BLaER1 treated with 17β-estradiol and CSF1 and Interleukin-3, amounts not matched to agents 10 nM and 100 nM (cell line): ENCODE measurements around the gene MSI2.
A peak's percentile ranks its signal among the peaks of the same experiment; 100 is the strongest.

Source experiments
- H3K27ac ChIP-seq, 11 experiments: shearing (Covaris generic); formaldehyde crosslinking; 2 replicates each; pipeline ENCODE4 v1.8.1; 2022
- H3K27me3 ChIP-seq, 11 experiments: shearing (Covaris generic); formaldehyde crosslinking; 2 replicates each; pipeline ENCODE4 v1.8.1; 2022
- H3K36me3 ChIP-seq, 11 experiments: shearing (Covaris generic); formaldehyde crosslinking; 2 replicates each; pipeline ENCODE4 v1.8.1; 2022
- H3K4me1 ChIP-seq, 10 experiments: shearing (Covaris generic); formaldehyde crosslinking; 2 replicates each; pipeline ENCODE4 v1.8.1; 2022
- H3K4me2 ChIP-seq, 11 experiments: shearing (Covaris generic); formaldehyde crosslinking; 2 replicates each; pipeline ENCODE4 v1.8.1; 2022
- H3K4me3 ChIP-seq, 10 experiments: shearing (Covaris generic); formaldehyde crosslinking; 2 replicates each; pipeline ENCODE4 v1.8.1; 2022
- H3K9ac ChIP-seq, 11 experiments: shearing (Covaris generic); formaldehyde crosslinking; 2 replicates each; pipeline ENCODE4 v1.8.1; 2022
- H3K9me3 ChIP-seq, 11 experiments: shearing (Covaris generic); formaldehyde crosslinking; replicated peaks in 1 of 11; 2 replicates each; pipeline ENCODE4 v1.8.1; 2022
- H4K20me1 ChIP-seq, 11 experiments: shearing (Covaris generic); formaldehyde crosslinking; 2 replicates each; pipeline ENCODE4 v1.8.1; 2022
- Cebpa-rat ChIP-seq, 11 experiments: shearing (Covaris generic); IDR thresholded peaks; 2 replicates each; pipeline ENCODE4 v1.8.1; 2022

MSI2 gene

DNA sequence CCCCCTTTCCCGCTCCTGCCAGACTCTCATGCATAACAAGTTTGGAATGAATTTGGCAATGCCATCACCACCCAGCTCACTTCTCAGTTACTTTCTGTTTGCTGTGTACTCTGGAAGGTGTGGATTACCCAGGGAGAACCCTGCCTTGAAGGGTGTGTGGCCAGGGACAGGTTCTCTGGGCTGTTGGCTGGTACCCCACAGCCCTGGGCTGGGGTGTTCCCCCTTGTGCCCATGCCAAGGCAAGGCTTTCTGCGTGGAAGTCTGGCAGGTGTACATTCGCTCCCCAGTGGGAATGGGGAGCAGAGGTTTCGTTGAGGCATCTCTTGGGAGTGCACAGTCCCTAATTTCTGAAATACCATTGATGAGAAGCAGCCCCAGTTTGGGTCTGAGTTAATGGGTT lies 301.1 kb downstream of the MSI2 start:
- Histone ChIP-seq H3K36me3 (peaks cover 0 to 26% (median 0%) of the 10 kb centered on the region in 11 experiments; a peak in 6 of 22 replicates), H3K27ac (peak overlapping the region in 10 of 11 experiments; percentile 0 to 94 (median 88); a peak in 18 of 22 replicates), H3K4me2 (peak overlapping the region; percentile 87 to 97 (median 94)), H4K20me1 (peaks cover 0 to 16% (median 0%) of the 10 kb centered on the region in 11 experiments; a peak in 3 of 22 replicates), H3K9ac (peak overlapping the region in 9 of 11 experiments; percentile 52 to 85 (median 76); a peak in 18 of 22 replicates), H3K4me3 (peak overlapping the region in 8 of 10 experiments; percentile 22 to 49 (median 34); a peak in 15 of 20 replicates), H3K27me3 (peaks cover 0 to 14% (median 0%) of the 10 kb centered on the region in 11 experiments; a peak in 1 of 22 replicates), H3K4me1 (peaks cover 91 to 100% (median 100%) of the 10 kb centered on the region in 10 experiments), H3K9me3 (no peaks in the 10 kb centered on the region)
- TF ChIP-seq Cebpa-rat (IDR thresholded peaks at IDR 0.05) = no peak

DNA sequence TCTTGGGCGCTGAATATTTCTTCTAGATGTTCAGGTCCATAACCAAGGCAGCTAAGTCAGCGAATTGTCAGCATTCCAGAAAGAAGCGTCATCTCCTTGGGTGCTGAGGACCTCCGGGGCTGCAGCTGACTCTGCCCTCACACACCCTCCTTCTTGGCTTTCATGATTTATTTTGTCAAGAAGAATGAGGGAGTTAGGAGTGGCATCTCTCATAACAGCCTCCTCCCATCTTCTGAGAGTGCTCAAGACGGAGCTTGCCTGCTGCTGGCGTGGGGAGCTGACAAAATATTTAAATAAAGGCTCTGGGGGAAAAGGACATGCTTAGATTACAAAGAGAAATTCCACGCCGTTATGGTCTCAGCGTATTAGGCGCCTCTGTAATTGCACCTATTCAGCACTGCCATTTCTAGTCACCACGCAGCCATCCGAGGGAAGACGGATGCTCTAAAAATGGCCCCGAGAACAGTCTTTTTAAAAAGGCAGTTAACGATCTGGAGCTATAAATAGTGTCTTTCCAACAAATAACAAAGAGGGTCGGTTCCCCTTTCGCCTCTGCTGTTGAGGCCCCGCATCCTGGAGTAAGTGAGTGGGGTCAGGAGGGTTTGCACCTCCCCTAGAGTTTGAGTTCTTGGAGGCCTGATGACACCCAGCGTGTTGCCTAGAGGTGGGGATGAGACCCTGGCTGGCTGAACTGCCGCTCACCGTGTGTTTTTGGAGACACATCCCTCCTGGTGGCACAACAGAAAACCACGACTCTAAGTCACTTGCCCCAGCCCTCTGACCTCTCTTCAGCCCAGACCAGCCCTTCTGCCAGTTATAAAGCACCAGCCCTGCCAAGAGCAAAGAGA lies 301.7 kb downstream of the MSI2 start:
- Histone ChIP-seq H4K20me1 (peaks cover 0 to 16% (median 0%) of the 10 kb centered on the region in 11 experiments; a peak in 3 of 22 replicates), H3K36me3 (peaks cover 0 to 32% (median under 1%) of the 10 kb centered on the region in 11 experiments; a peak in 8 of 22 replicates), H3K4me1 (peaks cover 84 to 100% (median 98%) of the 10 kb centered on the region in 10 experiments), H3K9ac (peak overlapping the region in 10 of 11 experiments; percentile 2 to 85 (median 74); a peak in 19 of 22 replicates), H3K4me3 (peak overlapping the region in 8 of 10 experiments; percentile 22 to 49 (median 34); a peak in 15 of 20 replicates), H3K9me3 (no peaks in the 10 kb centered on the region), H3K27me3 (peaks cover 0 to 14% (median 0%) of the 10 kb centered on the region in 11 experiments; a peak in 1 of 22 replicates), H3K27ac (peak overlapping the region in 10 of 11 experiments; percentile 0 to 94 (median 88); a peak in 18 of 22 replicates), H3K4me2 (peak overlapping the region; percentile 87 to 97 (median 94))
- TF ChIP-seq Cebpa-rat (IDR thresholded peaks at IDR 0.05) = no peak

DNA sequence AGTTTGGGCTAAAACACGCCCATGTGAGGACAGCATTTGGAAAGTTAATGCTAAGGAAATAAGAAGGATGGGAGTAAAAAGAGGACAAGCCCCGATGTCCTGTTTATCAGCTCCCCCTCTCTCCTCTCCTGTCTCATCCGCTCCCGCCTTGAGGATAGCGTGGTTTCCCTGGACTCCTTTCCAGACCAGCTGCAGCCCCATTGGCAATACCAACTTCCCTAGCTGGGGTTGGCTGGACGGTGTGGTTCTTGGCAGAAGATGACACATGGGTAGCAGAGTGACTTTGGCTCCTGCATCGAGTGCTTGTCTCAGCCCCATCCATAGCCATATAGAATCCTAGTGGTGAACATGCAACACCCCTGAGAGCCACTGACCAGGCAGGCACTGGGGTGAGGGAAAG lies 302.9 kb downstream of the MSI2 start:
- Histone ChIP-seq H3K36me3 (peaks cover 0 to 44% (median 10%) of the 10 kb centered on the region in 11 experiments; a peak in 12 of 22 replicates), H3K27ac (peak overlapping the region in 8 of 11 experiments; percentile 85 to 94 (median 90); a peak in 16 of 22 replicates), H3K4me2 (peak overlapping the region; percentile 50 to 97 (median 94); a peak in 21 of 22 replicates), H4K20me1 (peaks cover 0 to 16% (median 0%) of the 10 kb centered on the region in 11 experiments; a peak in 3 of 22 replicates), H3K27me3 (peaks cover 0 to 7% (median 0%) of the 10 kb centered on the region in 11 experiments; a peak in 1 of 22 replicates), H3K4me1 (peaks cover 74 to 100% (median 91%) of the 10 kb centered on the region in 10 experiments), H3K9me3 (no peaks in the 10 kb centered on the region), H3K4me3 (0 out of 20 replicates have a peak overlapping the region, but pooled peaks of 1 of the 10 experiments have one; percentile 22), H3K9ac (peak overlapping the region in 7 of 11 experiments; percentile 6 to 85 (median 77); a peak in 13 of 22 replicates)
- TF ChIP-seq Cebpa-rat (IDR thresholded peaks at IDR 0.05) = no peak

DNA sequence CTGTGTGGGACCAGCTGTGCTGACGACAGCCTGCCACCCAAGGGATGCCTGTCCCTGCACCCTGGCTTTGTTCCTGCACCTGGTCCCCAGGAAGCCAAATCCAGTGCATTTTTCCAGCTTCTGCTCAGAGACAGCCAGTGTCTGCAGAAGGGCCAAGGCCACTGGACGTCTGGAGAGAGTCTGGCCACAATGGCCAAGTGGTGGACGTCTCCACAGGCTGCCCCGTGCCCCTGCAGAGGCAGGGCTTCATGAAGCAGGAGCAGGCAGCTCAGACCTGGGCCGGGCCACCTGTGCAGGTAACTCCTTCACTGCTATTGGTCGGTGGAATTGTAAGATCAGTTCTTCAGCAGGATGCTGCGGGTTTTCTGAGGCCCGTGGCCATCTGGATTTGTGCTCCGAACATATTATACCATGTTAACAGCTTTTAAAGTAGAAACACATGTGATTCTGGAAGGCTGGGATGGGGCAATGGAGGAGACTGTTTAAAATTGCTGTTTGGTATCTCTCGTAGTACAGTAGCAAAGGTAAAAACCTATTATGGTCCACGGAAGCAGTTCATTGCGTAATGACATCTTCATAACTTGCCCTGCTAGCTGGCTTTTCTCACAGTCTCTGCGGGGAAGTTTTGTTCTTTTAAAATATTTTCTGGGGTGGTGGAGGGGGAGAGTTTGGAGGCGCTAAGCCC lies 303.5 kb downstream of the MSI2 start:
- Histone ChIP-seq H4K20me1 (peaks cover 0 to 12% (median 0%) of the 10 kb centered on the region in 11 experiments; a peak in 3 of 22 replicates), H3K4me1 (peaks cover 69 to 99% (median 85%) of the 10 kb centered on the region in 10 experiments), H3K36me3 (peaks cover 0 to 49% (median 15%) of the 10 kb centered on the region in 11 experiments; a peak in 14 of 22 replicates), H3K9me3 (no peaks in the 10 kb centered on the region), H3K27me3 (0 out of 22 replicates have a peak, but pooled peaks cover 0 to 7% (median 0%) of the 10 kb centered on the region in 11 experiments), H3K4me3 (peak overlapping the region in 1 of 10 experiments; percentile 22; a peak in 2 of 20 replicates), H3K4me2 (peak overlapping the region; percentile 50 to 97 (median 94)), H3K9ac (peak overlapping the region in 7 of 11 experiments; percentile 42 to 85 (median 77); a peak in 13 of 22 replicates), H3K27ac (peak overlapping the region in 8 of 11 experiments; percentile 85 to 94 (median 90); a peak in 16 of 22 replicates)
- peak in 9 of 11 experiments; percentile 17 to 83 (median 67); a peak in 13 of 22 replicates for TF ChIP-seq Cebpa-rat (IDR thresholded peaks at IDR 0.05)

DNA sequence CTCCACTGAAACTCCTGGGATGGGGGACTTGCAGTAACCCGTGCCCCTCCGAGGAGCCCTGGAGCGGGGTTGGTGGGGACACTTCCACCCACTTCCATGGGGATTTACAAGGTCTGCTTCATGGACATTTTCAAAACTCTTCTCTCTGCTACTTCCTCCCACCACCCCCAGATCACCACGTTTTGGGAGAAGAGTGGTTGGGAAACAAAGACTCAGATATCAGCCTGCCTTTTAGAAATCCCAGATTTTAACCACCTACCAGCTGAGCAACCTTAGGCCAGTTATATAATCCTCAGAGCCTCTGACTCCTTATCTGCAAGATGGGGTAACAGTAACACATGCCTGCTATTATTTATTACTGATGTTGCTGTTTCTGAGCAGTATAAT lies 304.0 kb downstream of the MSI2 start:
- Histone ChIP-seq H3K36me3 (peaks cover 0 to 54% (median 21%) of the 10 kb centered on the region in 11 experiments; a peak in 16 of 22 replicates), H3K27ac (peak overlapping the region in 8 of 11 experiments; percentile 85 to 94 (median 90); a peak in 16 of 22 replicates), H3K4me1 (peaks cover 64 to 98% (median 80%) of the 10 kb centered on the region in 10 experiments), H3K9me3 (no peaks in the 10 kb centered on the region), H4K20me1 (peaks cover 0 to 12% (median 0%) of the 10 kb centered on the region in 11 experiments; a peak in 3 of 22 replicates), H3K4me2 (peak overlapping the region; percentile 50 to 97 (median 94); a peak in 21 of 22 replicates), H3K9ac (peak overlapping the region in 7 of 11 experiments; percentile 42 to 85 (median 77); a peak in 13 of 22 replicates), H3K4me3 (peak overlapping the region in 1 of 10 experiments; percentile 22; a peak in 2 of 20 replicates), H3K27me3 (0 out of 22 replicates have a peak, but pooled peaks cover 0 to 7% (median 0%) of the 10 kb centered on the region in 11 experiments)
- peak in 1 of 11 experiments; percentile 7; a peak in 2 of 22 replicates for TF ChIP-seq Cebpa-rat (IDR thresholded peaks at IDR 0.05)

DNA sequence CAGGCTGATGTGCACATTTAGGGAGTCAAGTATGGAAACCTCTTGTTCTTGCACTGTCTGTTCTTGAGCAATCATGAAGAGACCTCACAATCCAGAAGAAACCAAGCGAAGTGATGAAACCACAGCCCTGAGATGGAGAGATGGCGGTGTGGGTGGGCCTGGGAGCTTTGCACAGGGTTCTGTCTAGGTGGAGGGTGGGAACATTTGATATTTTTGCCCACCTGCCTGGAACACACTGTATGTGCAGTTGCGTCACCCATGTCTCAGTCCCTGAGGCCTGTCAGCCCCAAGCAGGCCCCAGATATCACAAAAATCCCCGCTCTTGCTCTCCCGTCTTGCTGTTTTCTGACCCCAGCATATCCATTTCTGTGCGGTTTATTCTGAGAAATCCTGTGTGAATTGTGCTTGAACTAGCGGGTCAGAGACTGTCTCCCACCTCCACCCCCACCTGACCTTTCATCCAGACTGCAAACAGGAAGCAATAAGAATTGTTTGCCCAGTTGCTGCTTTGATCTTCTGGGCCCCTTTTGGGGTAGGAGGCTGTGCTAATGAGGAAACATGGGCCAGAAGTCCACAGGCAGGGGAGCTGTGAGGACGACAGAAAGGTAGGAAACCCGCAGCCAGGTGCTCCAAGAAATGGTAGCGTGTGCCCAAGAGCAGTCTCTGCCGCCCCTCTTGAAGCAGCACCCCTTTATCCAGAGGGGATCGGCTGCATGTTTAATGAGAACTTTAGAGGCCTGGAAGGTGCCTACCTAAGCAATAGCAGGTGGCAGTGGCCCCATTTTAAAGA lies 304.9 kb downstream of the MSI2 start:
- no peaks in the 10 kb centered on the region for H3K9me3 ChIP-seq
- peaks cover 0 to 12% (median 0%) of the 10 kb centered on the region in 11 experiments; a peak in 2 of 22 replicates for H4K20me1 ChIP-seq
- H3K36me3 ChIP-seq = peaks cover 0 to 64% (median 30%) of the 10 kb centered on the region in 11 experiments; a peak in 17 of 22 replicates
- no peak overlapping the region; a peak in 1 of 20 replicates for H3K4me3 ChIP-seq
- H3K4me2 ChIP-seq = peak overlapping the region; percentile 50 to 97 (median 94)
- peak overlapping the region in 8 of 11 experiments; percentile 85 to 94 (median 90); a peak in 16 of 22 replicates for H3K27ac ChIP-seq
- 0 out of 22 replicates have a peak, but pooled peaks cover 0 to 7% (median 0%) of the 10 kb centered on the region in 11 experiments for H3K27me3 ChIP-seq
- peak in 10 of 11 experiments; percentile 8 to 92 (median 64); a peak in 12 of 22 replicates for TF ChIP-seq Cebpa-rat (IDR thresholded peaks at IDR 0.05)
- H3K4me1 ChIP-seq = peaks cover 54 to 89% (median 70%) of the 10 kb centered on the region in 10 experiments
- peak overlapping the region in 8 of 11 experiments; percentile 37 to 85 (median 68); a peak in 15 of 22 replicates for H3K9ac ChIP-seq
